B cell (primary cell): ENCODE data around the gene HEPACAM. TPM values are rescaled to one million over a fixed set of nuclear protein-coding genes. Genes with fewer than 3 reads are reported as not detected.

ENCODE experiments used
- ATAC-seq: fragments of 200-7000 bp; cut with Tn5 transposase; one replicate; pipeline ENCODE4 v1.10.0; 2021; ENCODE audit warnings: low read depth, mild to moderate bottlenecking, moderate number of reproducible peaks, moderate library complexity
- CTCF ChIA-PET: fragments of 350-600 bp; sonication (Branson Sonifier 250); formaldehyde crosslinking; loops from one replicate; lab custom pipeline; 2021; ENCODE audit warnings: antibody characterized with exemption, inconsistent platforms; lab: Charles Lee
- POLR2A ChIA-PET: fragments of 350-600 bp; sonication (Branson Sonifier 250); formaldehyde crosslinking; loops from one replicate; lab custom pipeline; 2021; ENCODE audit warnings: antibody characterized with exemption; lab: Charles Lee
- DNase-seq: peaks from one replicate; pipeline ENCODE4 v3.0.0; 2013
- H2AFZ ChIP-seq: 2 replicates; pipeline ENCODE4 v1.6.1; 2012; ENCODE audit warnings: mild to moderate bottlenecking, low read depth, low read length; ENCODE audit not compliant: insufficient read depth, poor library complexity, severe bottlenecking
- H3K27ac ChIP-seq, 2 donors: 1 replicate in 1 of 2; 2 replicates in 1 of 2; pipeline ENCODE4 v1.5.1; 2012 to 2013; ENCODE audit warnings: low read length in 2 of 2, mild to moderate bottlenecking in 2 of 2, moderate library complexity in 1 of 2
- H3K27me3 ChIP-seq, 4 experiments: fragments of 200-600 bp in 1 of 4; sonication (generic) in 1 of 4; replicated peaks in 1 of 4; 1 replicate in 2 of 4; 2 replicates in 2 of 4; pipeline versions ENCODE4 v1.6.1 to v1.7.0; 2013 to 2016; ENCODE audit warnings: low read length in 3 of 4, mild to moderate bottlenecking in 2 of 4, mixed read lengths in 1 of 4, moderate library complexity in 1 of 4; ENCODE audit not compliant: insufficient read depth in 4 of 4, control insufficient read depth in 3 of 4; ENCODE audit errors: control extremely low read depth in 1 of 4
- H3K36me3 ChIP-seq, 2 experiments: replicated peaks in 1 of 2; 1 replicate in 1 of 2; 2 replicates in 1 of 2; pipeline versions ENCODE4 v1.6.1 to v1.7.1; 2013; ENCODE audit warnings: low read length in 1 of 2; ENCODE audit not compliant: insufficient read depth in 2 of 2, control insufficient read depth in 1 of 2; ENCODE audit errors: control extremely low read depth in 1 of 2, extremely low read depth in 1 of 2
- H3K4me1 ChIP-seq, 2 donors: fragments of 200-600 bp in 1 of 2; sonication (generic) in 1 of 2; 1 replicate in 1 of 2; 2 replicates in 1 of 2; pipeline versions ENCODE4 v1.5.1 to v1.6.1; 2013 to 2017; ENCODE audit warnings: low read length in 2 of 2; ENCODE audit not compliant: control insufficient read depth in 2 of 2, insufficient read depth in 2 of 2
- H3K4me2 ChIP-seq: replicated peaks from 2 replicates; pipeline ENCODE3; 2012; ENCODE audit warnings: mild to moderate bottlenecking, low read depth, low read length; ENCODE audit not compliant: poor library complexity, severe bottlenecking
- H3K4me3 ChIP-seq, 5 experiments: fragments of 200-600 bp in 1 of 5; sonication (generic) in 1 of 5; 1 replicate in 3 of 5; 2 replicates in 2 of 5; pipeline versions ENCODE4 v1.5.1 to v1.7.0; 2011 to 2016; ENCODE audit warnings: low read length in 4 of 5, mild to moderate bottlenecking in 4 of 5, low read depth in 2 of 5, control low read depth in 1 of 5, moderate library complexity in 1 of 5; ENCODE audit not compliant: insufficient read depth in 1 of 5; ENCODE audit errors: control extremely low read depth in 1 of 5, extremely low read depth in 1 of 5
- H3K79me2 ChIP-seq: fragments of 200-600 bp; sonication (generic); one replicate; pipeline ENCODE4 v1.6.0; 2016; ENCODE audit warnings: low read length; ENCODE audit not compliant: control insufficient read depth, insufficient read depth
- H3K9ac ChIP-seq: fragments of 200-600 bp; sonication (generic); 2 replicates; pipeline ENCODE4 v1.6.1; 2017; ENCODE audit warnings: mild to moderate bottlenecking, low read length, moderate library complexity
- H3K9me3 ChIP-seq, 3 donors: one replicate each; pipeline versions ENCODE4 v1.6.1 to v1.7.1; 2013; ENCODE audit warnings: low read length in 2 of 3; ENCODE audit not compliant: control insufficient read depth in 2 of 3, insufficient read depth in 1 of 3; ENCODE audit errors: control extremely low read depth in 1 of 3
- H4K20me1 ChIP-seq: 2 replicates; pipeline ENCODE4 v1.6.0; 2012; ENCODE audit warnings: mild to moderate bottlenecking, low read length; ENCODE audit not compliant: insufficient read depth, control insufficient read depth, poor library complexity, severe bottlenecking
- H3K27ac Mint-ChIP-seq: one replicate; pipeline ENCODE4 v1.8.0; 2021; ENCODE audit warnings: mixed read lengths
- H3K27me3 Mint-ChIP-seq: one replicate; pipeline ENCODE4 v1.8.0; 2021; ENCODE audit warnings: mixed read lengths
- H3K4me1 Mint-ChIP-seq: one replicate; pipeline ENCODE4 v1.8.0; 2021; ENCODE audit warnings: mixed read lengths
- H3K4me3 Mint-ChIP-seq: one replicate; pipeline ENCODE4 v1.8.0; 2021; ENCODE audit warnings: mixed read lengths
- H3K9me3 Mint-ChIP-seq: one replicate; pipeline ENCODE4 v1.8.0; 2022; ENCODE audit warnings: mixed read lengths; ENCODE audit not compliant: insufficient read depth
- CTCF ChIP-seq: fragments of 200-600 bp; IDR thresholded peaks from one replicate; pipeline ENCODE4 v1.8.0; 2022; ENCODE audit warnings: antibody characterized with exemption, mild to moderate bottlenecking
- EZH2 ChIP-seq: IDR thresholded peaks from 2 replicates; pipeline ENCODE4 v1.6.1; 2012; ENCODE audit warnings: borderline replicate concordance, low read depth, mild to moderate bottlenecking, moderate library complexity, low read length; ENCODE audit not compliant: insufficient read depth, poor library complexity, severe bottlenecking
- WGBS: methylation state at CpG from one replicate; pipeline ENCODE4 v1.1.5; 2013; ENCODE audit warnings: missing lambda C conversion rate; ENCODE audit not compliant: insufficient coverage; 5-methylcytosine and 5-hydroxymethylcytosine counted together
- intact Hi-C: fragments of 100-400 bp; cut with micrococcal nuclease; formaldehyde crosslinking; loops from one replicate; pipeline ENCODE4 v1.10.0; 2022
- polyA plus RNA-seq: library from polyadenylated mRNA; depleted of rRNA; stranded (reverse); fragments of >200 nt; gene quantifications from 2 replicates; pipeline ENCODE4 v1.2.3, GENCODE V29; 2012
- total RNA-seq, 2 donors: library from RNA; stranded (reverse); fragments of 120-200 nt in 1 of 2; gene quantifications; 1 replicate in 1 of 2; 2 replicates in 1 of 2; pipeline versions ENCODE4 v1.2.3 to v1.2.4, GENCODE V29; 2013 to 2022

HEPACAM gene
- total and polyA plus RNA-seq, 2 donors (not counting 1 experiment from before 2014, with no cell fraction given): not detected

GRCh38 chr11:124938206-124938765 is 2.4 kb upstream of the HEPACAM start:
- H3K27ac Mint-ChIP-seq: no peak overlapping the region
- Histone ChIP-seq H4K20me1 (no peaks in the 10 kb centered on the region), H3K27ac (no peak overlapping the region), H3K79me2 (no peaks in the 10 kb centered on the region), H3K4me3 (no peak overlapping the region), H3K9ac (no peak overlapping the region), H3K36me3 (no peaks in the 10 kb centered on the region), H3K4me2 (no peak overlapping the region), H3K4me1 (no peaks in the 10 kb centered on the region), H3K27me3 (peaks cover 0 to 24% (median 8%) of the 10 kb centered on the region in 4 experiments), H3K9me3 (peaks cover 0 to 8% (median 4%) of the 10 kb centered on the region in 3 donors), H2AFZ (no peak overlapping the region)
- TF ChIP-seq CTCF: no peak
- TF ChIP-seq EZH2: no peak
- ChIA-PET POLR2A (no interaction called here), CTCF (no interaction called here)
- DNase-seq (no peak), ATAC-seq (no peak)
- H3K4me3 Mint-ChIP-seq: no peak overlapping the region
- 83% methylated on average over 2 of the region's 6 CpGs for WGBS
- peaks cover 22% of the 10 kb centered on the region for H3K27me3 Mint-ChIP-seq
- no peaks in the 10 kb centered on the region for H3K4me1 Mint-ChIP-seq
- H3K9me3 Mint-ChIP-seq: no peaks in the 10 kb centered on the region
- intact Hi-C loops: no loop called here

- H3K27me3 ChIP-seq: peaks cover 0 to 24% (median 5%) of the 10 kb centered on the region in 4 experiments
- no peaks in the 10 kb centered on the region for H3K4me1 Mint-ChIP-seq
- no peak overlapping the region for H3K4me3 ChIP-seq
- intact Hi-C loops: no loop called here
- ATAC-seq: no peak
- TF ChIP-seq CTCF: no peak
- no peak for TF ChIP-seq EZH2
- ChIA-PET CTCF (no interaction called here), POLR2A (no interaction called here)
- H3K9ac ChIP-seq: no peak overlapping the region
- H3K4me3 Mint-ChIP-seq: no peak overlapping the region
- H3K79me2 ChIP-seq: no peaks in the 10 kb centered on the region
- H3K36me3 ChIP-seq: no peaks in the 10 kb centered on the region
- peaks cover 19% of the 10 kb centered on the region for H3K27me3 Mint-ChIP-seq
- H3K9me3 ChIP-seq: peaks cover 0 to 8% (median 4%) of the 10 kb centered on the region in 3 donors
- no peaks in the 10 kb centered on the region for H3K4me1 ChIP-seq
- H3K4me2 ChIP-seq: no peak overlapping the region
- no peak overlapping the region for H3K27ac Mint-ChIP-seq
- no peaks in the 10 kb centered on the region for H4K20me1 ChIP-seq
- WGBS: 73% methylated on average over 2 of the region's 3 CpGs
- no peak overlapping the region for H3K27ac ChIP-seq
- no peaks in the 10 kb centered on the region for H3K9me3 Mint-ChIP-seq
- H2AFZ ChIP-seq: no peak overlapping the region
- no peak for DNase-seq
Observed at GRCh38 chr11:124937336-124937935, 1.6 kb upstream of the HEPACAM start.
